Measurements from ENCODE around the gene EEIG1.

Gene EEIG1

GRCh38 chr9:127942216-127943010, 38.4 kb downstream of the EEIG1 start (continued):
- TF ChIP-seq GLI2 (tag by site-specific recombination; IDR thresholded peaks at IDR 0.05; ENCODE audit: borderline replicate concordance, low read depth) (no peak), ZSCAN30 (tag by site-specific recombination; IDR thresholded peaks at IDR 0.05) (no peak), ZNF629 (tag by site-specific recombination; IDR thresholded peaks at IDR 0.05) (no peak), ZBTB26 (tag by site-specific recombination; optimal IDR thresholded peaks at IDR 0.05) (no peak), ZNF776 (tag by site-specific recombination; IDR thresholded peaks at IDR 0.05; ENCODE audit: borderline replicate concordance) (no peak)
- TF ChIP-seq, protein P1, sequence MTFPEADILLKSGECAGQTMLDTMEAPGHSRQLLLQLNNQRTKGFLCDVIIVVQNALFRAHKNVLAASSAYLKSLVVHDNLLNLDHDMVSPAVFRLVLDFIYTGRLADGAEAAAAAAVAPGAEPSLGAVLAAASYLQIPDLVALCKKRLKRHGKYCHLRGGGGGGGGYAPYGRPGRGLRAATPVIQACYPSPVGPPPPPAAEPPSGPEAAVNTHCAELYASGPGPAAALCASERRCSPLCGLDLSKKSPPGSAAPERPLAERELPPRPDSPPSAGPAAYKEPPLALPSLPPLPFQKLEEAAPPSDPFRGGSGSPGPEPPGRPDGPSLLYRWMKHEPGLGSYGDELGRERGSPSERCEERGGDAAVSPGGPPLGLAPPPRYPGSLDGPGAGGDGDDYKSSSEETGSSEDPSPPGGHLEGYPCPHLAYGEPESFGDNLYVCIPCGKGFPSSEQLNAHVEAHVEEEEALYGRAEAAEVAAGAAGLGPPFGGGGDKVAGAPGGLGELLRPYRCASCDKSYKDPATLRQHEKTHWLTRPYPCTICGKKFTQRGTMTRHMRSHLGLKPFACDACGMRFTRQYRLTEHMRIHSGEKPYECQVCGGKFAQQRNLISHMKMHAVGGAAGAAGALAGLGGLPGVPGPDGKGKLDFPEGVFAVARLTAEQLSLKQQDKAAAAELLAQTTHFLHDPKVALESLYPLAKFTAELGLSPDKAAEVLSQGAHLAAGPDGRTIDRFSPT (tag by site-specific recombination; IDR thresholded peaks at IDR 0.05), result peak; percentile 40; the same call in 1 of the 2 replicates

GRCh38 chr9:127941961-127942215, 38.9 kb downstream of the EEIG1 start:
- Histone ChIP-seq H3K4me3 (ENCODE audit: low read depth, low read length) (no peak overlapping the region), H3K27ac (ENCODE audit: extremely low read depth, low read depth, low read length) (no peak overlapping the region), H3K4me1 (ENCODE audit: control insufficient read depth, insufficient read depth, low read length) (peaks cover 3% of the 10 kb centered on the region; the same call in 1 of the 2 replicates), H3K36me3 (ENCODE audit: control insufficient read depth in 2 of 2, insufficient read depth in 1 of 2, low read length in 2 of 2) (peaks cover 0 to 35% of the 10 kb centered on the region in 2 experiments; a peak in 1 of 3 replicates), H3K9me3 (ENCODE audit: control insufficient read depth, insufficient read depth, low read depth, low read length) (no peaks in the 10 kb centered on the region)
- 0 out of 2 replicates have a peak, but pooled peaks have one; percentile 4 for TF ChIP-seq ZIC2 (tag by site-specific recombination; IDR thresholded peaks at IDR 0.05)
- TF ChIP-seq ZNF555 (tag by site-specific recombination; conservative IDR thresholded peaks at IDR 0.05), result no peak
- ChIA-PET CTCF (interaction anchor here (0.6 to 8.1 kb wide), 22 partner anchors 8 to 211 kb away, joined by 3 to 165 read pairs (median 6); partner anchors contain the start of genes EEIG1 and PIP5KL1), POLR2A (interaction anchor here (2.8 kb wide), 1 partner anchor 38 kb away, joined by 12 read pairs; the partner anchor contains the start of gene EEIG1)

DNA sequence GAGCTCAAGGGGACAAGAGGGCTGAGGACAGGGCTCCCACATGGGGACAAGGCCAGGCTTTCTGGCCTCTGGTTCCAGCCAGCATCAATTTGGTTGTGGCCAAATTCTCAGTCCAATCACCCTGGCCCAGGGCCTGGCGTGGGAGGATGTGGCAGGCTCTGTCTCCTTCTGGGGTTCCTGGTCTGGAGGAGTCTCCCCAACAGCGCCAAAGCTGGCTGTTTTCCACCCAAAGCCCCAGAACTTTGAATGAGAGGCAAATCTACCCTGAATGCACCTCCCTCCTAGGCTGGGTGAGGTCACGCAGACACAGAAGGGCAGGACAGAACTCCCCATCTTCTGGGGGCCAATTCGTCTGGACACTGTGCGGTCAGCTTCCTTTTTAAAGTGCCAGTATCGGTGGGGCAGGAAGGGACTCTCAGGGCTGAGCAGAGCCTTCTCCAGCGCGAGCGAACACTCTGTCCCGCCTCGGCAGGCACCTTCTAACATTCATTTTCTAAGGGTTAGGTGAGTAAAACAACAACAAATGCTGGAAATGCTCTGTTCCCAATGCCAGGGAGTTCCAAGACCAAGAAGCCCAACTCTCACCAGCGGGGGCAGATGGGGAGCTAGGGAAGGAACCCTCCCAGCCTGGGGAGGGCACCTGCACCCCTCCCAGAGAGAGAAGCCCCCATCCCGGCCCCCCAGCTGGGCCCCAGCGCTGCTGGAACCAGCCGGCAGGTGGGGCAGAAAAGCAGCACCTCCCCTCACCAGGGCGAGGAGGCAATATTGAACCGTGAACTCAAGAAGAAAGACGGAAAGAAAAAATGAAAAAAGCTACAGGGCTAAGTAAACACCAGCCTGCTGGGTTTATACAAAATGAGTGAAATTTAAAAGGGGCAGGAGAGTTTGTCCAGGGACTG, 39.5 kb downstream of the EEIG1 start:
- Histone ChIP-seq H3K4me3 (ENCODE audit: low read depth, low read length) (no peak overlapping the region), H3K4me1 (ENCODE audit: control insufficient read depth, insufficient read depth, low read length) (peaks cover 3% of the 10 kb centered on the region; the same call in 1 of the 2 replicates), H3K9me3 (ENCODE audit: control insufficient read depth, insufficient read depth, low read depth, low read length) (no peaks in the 10 kb centered on the region), H3K36me3 (ENCODE audit: control insufficient read depth in 2 of 2, insufficient read depth in 1 of 2, low read length in 2 of 2) (peaks cover 0 to 38% of the 10 kb centered on the region in 2 experiments; a peak in 1 of 3 replicates), H3K27ac (ENCODE audit: extremely low read depth, low read depth, low read length) (no peak overlapping the region)
- ChIA-PET CTCF (interaction anchor here (0.6 to 8.1 kb wide), 20 partner anchors 9 to 212 kb away, joined by 3 to 165 read pairs (median 6); partner anchors contain the start of genes EEIG1 and PIP5KL1), POLR2A (interaction anchor here (1.0 to 2.8 kb wide), 2 partner anchors 16 to 38 kb away, joined by 3 to 12 read pairs; partner anchors contain the start of gene EEIG1)
- TF ChIP-seq ZNF48 (tag by site-specific recombination; IDR thresholded peaks at IDR 0.05), result no peak
- TF ChIP-seq GLIS2 (tag by site-specific recombination; IDR thresholded peaks at IDR 0.05), result 0 out of 2 replicates have a peak, but pooled peaks have one; percentile 14
- TF ChIP-seq ZIC2 (tag by site-specific recombination; IDR thresholded peaks at IDR 0.05), result peak; percentile 23

DNA sequence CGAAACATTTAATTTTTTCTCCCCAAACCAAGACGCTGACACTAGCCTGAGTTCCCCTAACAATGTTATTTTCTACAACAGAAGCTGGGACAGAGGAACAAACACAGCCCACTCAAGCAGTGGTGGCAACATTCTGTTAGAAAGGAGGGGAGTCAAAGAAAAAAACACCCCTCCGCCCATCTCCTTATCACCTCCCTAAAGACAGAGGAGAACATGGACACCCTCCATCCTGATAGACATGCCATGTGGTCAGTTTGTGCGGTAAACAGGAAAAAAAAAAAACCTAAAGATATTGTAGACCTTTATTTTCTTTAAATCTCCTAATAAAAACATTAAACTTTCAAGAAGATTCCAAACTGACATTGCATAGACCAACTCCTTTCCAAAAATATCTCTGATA, 40.2 kb downstream of the EEIG1 start:
- TF ChIP-seq YY2 (tag by site-specific recombination; IDR thresholded peaks at IDR 0.05) (no peak), YY1 (tag by site-specific recombination; IDR thresholded peaks at IDR 0.05) (no peak), ZNF639 (tag by site-specific recombination; IDR thresholded peaks at IDR 0.05) (no peak), ZSCAN23 (tag by site-specific recombination; IDR thresholded peaks at IDR 0.05) (no peak), ZFHX2 (tag by site-specific recombination; conservative IDR thresholded peaks at IDR 0.05) (no peak), ZNF311 (tag by site-specific recombination; IDR thresholded peaks at IDR 0.05; ENCODE audit: borderline replicate concordance) (no peak)
- H3K4me1 ChIP-seq (ENCODE audit: control insufficient read depth, insufficient read depth, low read length), result peaks cover 5% of the 10 kb centered on the region; the same call in 1 of the 2 replicates
- H3K9me3 ChIP-seq (ENCODE audit: control insufficient read depth, insufficient read depth, low read depth, low read length), result no peaks in the 10 kb centered on the region
- H3K4me3 ChIP-seq (ENCODE audit: low read depth, low read length), result no peak overlapping the region
- peaks cover 0 to 44% of the 10 kb centered on the region in 2 experiments; a peak in 1 of 3 replicates for H3K36me3 ChIP-seq (ENCODE audit: control insufficient read depth in 2 of 2, insufficient read depth in 1 of 2, low read length in 2 of 2)
- ChIA-PET CTCF (interaction anchor here (0.9 to 8.1 kb wide), 7 partner anchors 10 to 177 kb away, joined by 3 to 165 read pairs (median 36); partner anchors contain the start of gene EEIG1), POLR2A (interaction anchor here (1.0 kb wide), 1 partner anchor 17 kb away, joined by 3 read pairs; no protein-coding TSS in a partner anchor)
- no peak overlapping the region for H3K27ac ChIP-seq (ENCODE audit: extremely low read depth, low read depth, low read length)

Measured in HEK293 (cell line).